ENCODE results near the gene PXYLP1. TPM values are rescaled to one million over a fixed set of nuclear protein-coding genes. Genes with fewer than 3 reads are reported as not detected.
A peak's percentile ranks its signal among the peaks of the same experiment; 100 is the strongest.

The PXYLP1 gene
- total and polyA plus RNA-seq, 9 of the 15 experiments (the other 6 are each of a cell fraction or from before 2014, with no cell fraction given), result 0.80 to 2.9 (median 1.3) TPM

DNA sequence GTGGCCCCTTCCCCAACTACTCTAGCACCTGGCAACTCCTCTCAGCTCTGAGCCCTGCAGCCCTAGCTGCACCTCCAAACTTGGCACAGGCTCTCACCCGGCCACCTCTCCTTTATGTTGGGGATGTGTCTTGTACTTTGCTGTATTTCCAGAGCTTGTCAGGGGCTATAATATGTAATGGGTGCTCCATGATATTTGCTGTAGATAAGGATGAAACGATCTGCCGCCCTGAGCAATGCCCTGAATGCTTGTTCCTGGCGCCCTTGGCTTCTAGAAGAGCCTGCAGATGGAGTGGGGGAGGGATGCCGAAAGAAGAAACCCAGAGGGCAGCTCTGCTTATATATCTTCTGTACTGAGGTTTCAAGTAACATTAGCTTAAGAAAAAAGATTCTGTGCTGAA lies 100.8 kb downstream of the PXYLP1 start (continued):
- TF ChIP-seq, protein P1, sequence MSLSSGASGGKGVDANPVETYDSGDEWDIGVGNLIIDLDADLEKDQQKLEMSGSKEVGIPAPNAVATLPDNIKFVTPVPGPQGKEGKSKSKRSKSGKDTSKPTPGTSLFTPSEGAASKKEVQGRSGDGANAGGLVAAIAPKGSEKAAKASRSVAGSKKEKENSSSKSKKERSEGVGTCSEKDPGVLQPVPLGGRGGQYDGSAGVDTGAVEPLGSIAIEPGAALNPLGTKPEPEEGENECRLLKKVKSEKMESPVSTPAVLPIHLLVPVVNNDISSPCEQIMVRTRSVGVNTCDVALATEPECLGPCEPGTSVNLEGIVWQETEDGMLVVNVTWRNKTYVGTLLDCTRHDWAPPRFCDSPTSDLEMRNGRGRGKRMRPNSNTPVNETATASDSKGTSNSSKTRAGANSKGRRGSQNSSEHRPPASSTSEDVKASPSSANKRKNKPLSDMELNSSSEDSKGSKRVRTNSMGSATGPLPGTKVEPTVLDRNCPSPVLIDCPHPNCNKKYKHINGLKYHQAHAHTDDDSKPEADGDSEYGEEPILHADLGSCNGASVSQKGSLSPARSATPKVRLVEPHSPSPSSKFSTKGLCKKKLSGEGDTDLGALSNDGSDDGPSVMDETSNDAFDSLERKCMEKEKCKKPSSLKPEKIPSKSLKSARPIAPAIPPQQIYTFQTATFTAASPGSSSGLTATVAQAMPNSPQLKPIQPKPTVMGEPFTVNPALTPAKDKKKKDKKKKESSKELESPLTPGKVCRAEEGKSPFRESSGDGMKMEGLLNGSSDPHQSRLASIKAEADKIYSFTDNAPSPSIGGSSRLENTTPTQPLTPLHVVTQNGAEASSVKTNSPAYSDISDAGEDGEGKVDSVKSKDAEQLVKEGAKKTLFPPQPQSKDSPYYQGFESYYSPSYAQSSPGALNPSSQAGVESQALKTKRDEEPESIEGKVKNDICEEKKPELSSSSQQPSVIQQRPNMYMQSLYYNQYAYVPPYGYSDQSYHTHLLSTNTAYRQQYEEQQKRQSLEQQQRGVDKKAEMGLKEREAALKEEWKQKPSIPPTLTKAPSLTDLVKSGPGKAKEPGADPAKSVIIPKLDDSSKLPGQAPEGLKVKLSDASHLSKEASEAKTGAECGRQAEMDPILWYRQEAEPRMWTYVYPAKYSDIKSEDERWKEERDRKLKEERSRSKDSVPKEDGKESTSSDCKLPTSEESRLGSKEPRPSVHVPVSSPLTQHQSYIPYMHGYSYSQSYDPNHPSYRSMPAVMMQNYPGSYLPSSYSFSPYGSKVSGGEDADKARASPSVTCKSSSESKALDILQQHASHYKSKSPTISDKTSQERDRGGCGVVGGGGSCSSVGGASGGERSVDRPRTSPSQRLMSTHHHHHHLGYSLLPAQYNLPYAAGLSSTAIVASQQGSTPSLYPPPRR (CRISPR knock-in tag; IDR thresholded peaks at IDR 0.05; ENCODE audit: borderline replicate concordance), result no peak

DNA sequence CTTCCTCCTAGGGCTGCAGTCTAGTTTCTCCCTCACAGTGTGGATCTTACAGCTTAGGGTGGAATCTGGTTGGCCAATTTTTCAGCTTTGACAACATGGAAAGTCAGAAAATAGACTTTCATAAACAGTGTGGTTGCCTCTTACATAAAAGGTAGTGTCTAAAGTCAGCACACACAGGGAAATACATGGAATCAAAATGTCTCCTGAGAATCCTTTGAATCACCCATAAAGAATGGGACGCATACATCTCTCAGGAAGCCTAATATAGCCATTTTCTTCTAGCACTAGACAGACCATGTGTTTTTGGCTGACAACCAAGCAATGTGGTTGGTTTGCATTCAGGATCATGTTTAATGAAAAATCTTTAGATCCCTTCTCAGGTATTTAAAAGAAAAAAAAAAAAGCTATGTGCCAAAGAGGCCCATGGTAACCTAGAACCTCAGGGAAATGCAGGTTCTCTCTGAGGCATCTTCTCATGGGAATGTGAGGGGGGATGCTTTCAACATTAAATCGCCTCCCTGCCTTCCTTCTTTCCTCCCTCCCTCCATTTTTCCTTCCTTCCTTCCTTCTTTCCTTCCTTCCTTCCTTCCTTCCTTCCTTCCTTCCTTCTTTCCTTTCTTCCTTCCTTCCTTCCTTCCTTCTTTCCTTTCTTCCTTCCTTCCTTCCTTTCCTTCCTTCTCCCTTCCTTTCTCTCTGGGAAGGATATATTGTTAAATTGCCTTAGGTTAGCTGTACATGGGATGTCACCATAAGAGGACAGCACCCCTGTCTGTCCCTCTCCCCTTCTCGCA lies 102.4 kb downstream of the PXYLP1 start:
- Histone ChIP-seq H4K20me1 (replicated peaks; ENCODE audit: control insufficient read depth, insufficient read depth, low read length) (no peaks in the 10 kb centered on the region), H3K4me2 (ENCODE audit: insufficient read depth, low read length) (no peak overlapping the region), H3K9me1 (ENCODE audit: control insufficient read depth, insufficient read depth, low read length) (no peaks in the 10 kb centered on the region), H3K36me3 (ENCODE audit: control insufficient read depth, insufficient read depth, low read length) (no peaks in the 10 kb centered on the region), H3K9ac (ENCODE audit: insufficient read depth in 1 of 2, low read depth in 2 of 2, low read length in 2 of 2) (no peak overlapping the region), H3K27me3 (ENCODE audit: control insufficient read depth in 2 of 2, insufficient read depth in 2 of 2, low read length in 2 of 2) (no peaks in the 10 kb centered on the region), H3K4me3 (no peak overlapping the region), H2AFZ (ENCODE audit: low read depth, low read length) (peak overlapping the region; percentile 93), H3K79me2 (ENCODE audit: control insufficient read depth, insufficient read depth, low read length) (no peaks in the 10 kb centered on the region), H3K27ac (ENCODE audit: extremely low read depth, low read depth, low read length) (no peak overlapping the region), H3K4me1 (replicated peaks in 1 of 2; ENCODE audit: control insufficient read depth in 2 of 2, insufficient read depth in 2 of 2, low read length in 2 of 2) (peaks cover 13 to 58% of the 10 kb centered on the region in 2 experiments), H3K9me3 (replicated peaks; ENCODE audit: control insufficient read depth, insufficient read depth, low read depth, low read length) (no peaks in the 10 kb centered on the region)
- intact Hi-C loops (cut with micrococcal nuclease), result no loop called here
- no TSS peak for BruUV-seq (replicated peaks)
- in situ Hi-C loops (cut with MboI), result no loop called here
- ChIA-PET POLR2A (interaction anchor here (0.8 to 1.5 kb wide), 3 partner anchors 10 to 27 kb away, joined by 3 read pairs; no protein-coding TSS in a partner anchor), CTCF (ENCODE audit: low intra/inter-chr PET ratio) (no interaction called here)
- DNase-seq (ENCODE audit: extremely low read depth in 1 of 4, low spot score in 3 of 4) (no peak), ATAC-seq (no peak), FAIRE-seq (no peak)
- TF ChIP-seq ZNF75A (CRISPR knock-in tag; IDR thresholded peaks at IDR 0.05) (no peak), ELF4 (CRISPR knock-in tag; IDR thresholded peaks at IDR 0.05) (peak; percentile 5; the same call in 1 of the 2 replicates)
- TF ChIP-seq, protein P2, sequence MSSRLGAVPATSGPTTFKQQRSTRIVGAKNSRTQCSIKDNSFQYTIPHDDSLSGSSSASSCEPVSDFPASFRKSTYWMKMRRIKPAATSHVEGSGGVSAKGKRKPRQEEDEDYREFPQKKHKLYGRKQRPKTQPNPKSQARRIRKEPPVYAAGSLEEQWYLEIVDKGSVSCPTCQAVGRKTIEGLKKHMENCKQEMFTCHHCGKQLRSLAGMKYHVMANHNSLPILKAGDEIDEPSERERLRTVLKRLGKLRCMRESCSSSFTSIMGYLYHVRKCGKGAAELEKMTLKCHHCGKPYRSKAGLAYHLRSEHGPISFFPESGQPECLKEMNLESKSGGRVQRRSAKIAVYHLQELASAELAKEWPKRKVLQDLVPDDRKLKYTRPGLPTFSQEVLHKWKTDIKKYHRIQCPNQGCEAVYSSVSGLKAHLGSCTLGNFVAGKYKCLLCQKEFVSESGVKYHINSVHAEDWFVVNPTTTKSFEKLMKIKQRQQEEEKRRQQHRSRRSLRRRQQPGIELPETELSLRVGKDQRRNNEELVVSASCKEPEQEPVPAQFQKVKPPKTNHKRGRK (tag; IDR thresholded peaks at IDR 0.05), result peak; percentile 77
- TF ChIP-seq, protein P3, sequence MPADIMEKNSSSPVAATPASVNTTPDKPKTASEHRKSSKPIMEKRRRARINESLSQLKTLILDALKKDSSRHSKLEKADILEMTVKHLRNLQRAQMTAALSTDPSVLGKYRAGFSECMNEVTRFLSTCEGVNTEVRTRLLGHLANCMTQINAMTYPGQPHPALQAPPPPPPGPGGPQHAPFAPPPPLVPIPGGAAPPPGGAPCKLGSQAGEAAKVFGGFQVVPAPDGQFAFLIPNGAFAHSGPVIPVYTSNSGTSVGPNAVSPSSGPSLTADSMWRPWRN (IDR thresholded peaks at IDR 0.05; ENCODE audit: low read depth), result no peak
- TF ChIP-seq, protein P4, sequence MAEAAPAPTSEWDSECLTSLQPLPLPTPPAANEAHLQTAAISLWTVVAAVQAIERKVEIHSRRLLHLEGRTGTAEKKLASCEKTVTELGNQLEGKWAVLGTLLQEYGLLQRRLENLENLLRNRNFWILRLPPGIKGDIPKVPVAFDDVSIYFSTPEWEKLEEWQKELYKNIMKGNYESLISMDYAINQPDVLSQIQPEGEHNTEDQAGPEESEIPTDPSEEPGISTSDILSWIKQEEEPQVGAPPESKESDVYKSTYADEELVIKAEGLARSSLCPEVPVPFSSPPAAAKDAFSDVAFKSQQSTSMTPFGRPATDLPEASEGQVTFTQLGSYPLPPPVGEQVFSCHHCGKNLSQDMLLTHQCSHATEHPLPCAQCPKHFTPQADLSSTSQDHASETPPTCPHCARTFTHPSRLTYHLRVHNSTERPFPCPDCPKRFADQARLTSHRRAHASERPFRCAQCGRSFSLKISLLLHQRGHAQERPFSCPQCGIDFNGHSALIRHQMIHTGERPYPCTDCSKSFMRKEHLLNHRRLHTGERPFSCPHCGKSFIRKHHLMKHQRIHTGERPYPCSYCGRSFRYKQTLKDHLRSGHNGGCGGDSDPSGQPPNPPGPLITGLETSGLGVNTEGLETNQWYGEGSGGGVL (CRISPR knock-in tag; IDR thresholded peaks at IDR 0.05), result no peak
- TF ChIP-seq, protein P5, sequence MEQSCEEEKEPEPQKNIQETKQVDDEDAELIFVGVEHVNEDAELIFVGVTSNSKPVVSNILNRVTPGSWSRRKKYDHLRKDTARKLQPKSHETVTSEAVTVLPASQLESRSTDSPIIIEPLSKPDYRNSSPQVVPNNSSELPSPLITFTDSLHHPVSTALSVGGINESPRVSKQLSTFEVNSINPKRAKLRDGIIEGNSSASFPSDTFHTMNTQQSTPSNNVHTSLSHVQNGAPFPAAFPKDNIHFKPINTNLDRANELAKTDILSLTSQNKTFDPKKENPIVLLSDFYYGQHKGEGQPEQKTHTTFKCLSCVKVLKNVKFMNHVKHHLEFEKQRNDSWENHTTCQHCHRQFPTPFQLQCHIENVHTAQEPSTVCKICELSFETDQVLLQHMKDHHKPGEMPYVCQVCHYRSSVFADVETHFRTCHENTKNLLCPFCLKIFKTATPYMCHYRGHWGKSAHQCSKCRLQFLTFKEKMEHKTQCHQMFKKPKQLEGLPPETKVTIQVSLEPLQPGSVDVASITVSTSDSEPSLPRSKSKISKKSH (CRISPR knock-in tag; IDR thresholded peaks at IDR 0.05), result no peak
- WGBS (ENCODE audit: insufficient coverage, low coverage, missing lambda C conversion rate), result 82% methylated on average over 3 of the region's 3 CpGs

Data from K562 (cell line).